BJ (cell line): ENCODE data around the gene PTPRG. TPM values are rescaled to one million over a fixed set of nuclear protein-coding genes. Genes with fewer than 3 reads are reported as not detected.

Experiments
- CTCF ChIA-PET: fragments of 350-600 bp; formaldehyde crosslinking; extraction: SDS; loops from one replicate; lab custom pipeline; 2021; ENCODE audit warnings: antibody characterized with exemption, inconsistent platforms; lab: Yijun Ruan, JAX
- POLR2A ChIA-PET: fragments of 300-600 bp; sonication (Branson Sonifier 250); formaldehyde crosslinking; extraction: SDS; loops from one replicate; lab custom pipeline; 2021; ENCODE audit warnings: antibody characterized with exemption; lab: Charles Lee
- DNase-seq: peaks from one replicate; pipeline ENCODE4 v3.0.0-alpha.2; 2011; ENCODE audit warnings: low read depth
- H3K27me3 ChIP-seq: 2 replicates; pipeline ENCODE4 v1.6.0; 2011; ENCODE audit warnings: low read length; ENCODE audit not compliant: control insufficient read depth, insufficient read depth
- H3K36me3 ChIP-seq: 2 replicates; pipeline ENCODE4 v1.5.1; 2011; ENCODE audit warnings: low read length; ENCODE audit not compliant: control insufficient read depth, insufficient read depth
- H3K4me3 ChIP-seq: 2 replicates; pipeline ENCODE4 v1.5.1; 2011; ENCODE audit warnings: low read depth, mild to moderate bottlenecking, control low read depth, low read length
- CTCF ChIP-seq: IDR thresholded peaks from 2 replicates; pipeline ENCODE4 v1.5.1; 2011; ENCODE audit warnings: low read depth, mild to moderate bottlenecking, control low read depth, inconsistent platforms, low read length, moderate library complexity; ENCODE audit not compliant: insufficient read depth
- polyA plus RNA-seq: library from polyadenylated mRNA; depleted of rRNA; stranded (reverse); fragments of >200 nt; gene quantifications from 2 replicates; pipeline ENCODE4 v1.2.3, GENCODE V29; 2011

PTPRG gene
- polyA plus RNA-seq, 1 experiment: 20.8 TPM

- no peak overlapping the region for H3K4me3 ChIP-seq
- TF ChIP-seq CTCF: no peak
- no peaks in the 10 kb centered on the region for H3K27me3 ChIP-seq
- POLR2A ChIA-PET: no interaction called here
- CTCF ChIA-PET: no interaction called here
- no peaks in the 10 kb centered on the region for H3K36me3 ChIP-seq
- no peak for DNase-seq
Measured at GRCh38 chr3:62027241-62027640, 465.9 kb downstream of the PTPRG start.

GRCh38 chr3:62027796-62028195, 466.4 kb downstream of the PTPRG start:
- POLR2A ChIA-PET: no interaction called here
- no peak for DNase-seq
- H3K4me3 ChIP-seq: no peak overlapping the region

GRCh38 chr3:62028236-62028635, 466.9 kb downstream of the PTPRG start:
- POLR2A ChIA-PET: no interaction called here
- no peak for TF ChIP-seq CTCF
- CTCF ChIA-PET: no interaction called here
- Histone ChIP-seq H3K27me3 (no peaks in the 10 kb centered on the region), H3K4me3 (no peak overlapping the region), H3K36me3 (no peaks in the 10 kb centered on the region)
- DNase-seq: no peak

More at GRCh38 chr3:62027796-62028195, 466.4 kb downstream of the PTPRG start:
- H3K36me3 ChIP-seq: no peaks in the 10 kb centered on the region
- no peak for TF ChIP-seq CTCF
- CTCF ChIA-PET: no interaction called here
- H3K27me3 ChIP-seq: no peaks in the 10 kb centered on the region

GRCh38 chr3:62032738-62033137, 471.4 kb downstream of the PTPRG start:
- POLR2A ChIA-PET: no interaction called here
- H3K4me3 ChIP-seq: no peak overlapping the region
- H3K27me3 ChIP-seq: no peaks in the 10 kb centered on the region
- H3K36me3 ChIP-seq: no peaks in the 10 kb centered on the region
- DNase-seq: no peak
- TF ChIP-seq CTCF: no peak
- CTCF ChIA-PET: interaction anchor here (0.7 kb wide), 1 partner anchor 765 kb away, joined by 4 read pairs; no protein-coding TSS in a partner anchor

GRCh38 chr3:62035402-62036057, 474.2 kb downstream of the PTPRG start:
- ChIA-PET CTCF (interaction anchor here (0.6 to 2.2 kb wide), 3 partner anchors 9 to 119 kb away, joined by 3 to 8 read pairs (median 4); no protein-coding TSS in a partner anchor), POLR2A (no interaction called here)
- no peak for DNase-seq
- TF ChIP-seq CTCF: no peak
- no peaks in the 10 kb centered on the region for H3K27me3 ChIP-seq
- no peak overlapping the region for H3K4me3 ChIP-seq
- no peaks in the 10 kb centered on the region for H3K36me3 ChIP-seq
